Measurements from ENCODE around the gene CASS4.

CASS4 gene

GRCh38 chr20:56411759-56412472 lies at the start of gene CASS4:
TSS of gene CASS4 (plus strand) at chr20:56412260. CDS start at chr20:56412459, 199 bp downstream.
- TF ChIP-seq, protein P1, sequence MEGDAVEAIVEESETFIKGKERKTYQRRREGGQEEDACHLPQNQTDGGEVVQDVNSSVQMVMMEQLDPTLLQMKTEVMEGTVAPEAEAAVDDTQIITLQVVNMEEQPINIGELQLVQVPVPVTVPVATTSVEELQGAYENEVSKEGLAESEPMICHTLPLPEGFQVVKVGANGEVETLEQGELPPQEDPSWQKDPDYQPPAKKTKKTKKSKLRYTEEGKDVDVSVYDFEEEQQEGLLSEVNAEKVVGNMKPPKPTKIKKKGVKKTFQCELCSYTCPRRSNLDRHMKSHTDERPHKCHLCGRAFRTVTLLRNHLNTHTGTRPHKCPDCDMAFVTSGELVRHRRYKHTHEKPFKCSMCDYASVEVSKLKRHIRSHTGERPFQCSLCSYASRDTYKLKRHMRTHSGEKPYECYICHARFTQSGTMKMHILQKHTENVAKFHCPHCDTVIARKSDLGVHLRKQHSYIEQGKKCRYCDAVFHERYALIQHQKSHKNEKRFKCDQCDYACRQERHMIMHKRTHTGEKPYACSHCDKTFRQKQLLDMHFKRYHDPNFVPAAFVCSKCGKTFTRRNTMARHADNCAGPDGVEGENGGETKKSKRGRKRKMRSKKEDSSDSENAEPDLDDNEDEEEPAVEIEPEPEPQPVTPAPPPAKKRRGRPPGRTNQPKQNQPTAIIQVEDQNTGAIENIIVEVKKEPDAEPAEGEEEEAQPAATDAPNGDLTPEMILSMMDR (IDR thresholded peaks at IDR 0.05; ENCODE audit: extremely low read depth, missing control alignments): no peak
- peak; percentile 31 for DNase-seq (ENCODE audit: low spot score)

DNA sequence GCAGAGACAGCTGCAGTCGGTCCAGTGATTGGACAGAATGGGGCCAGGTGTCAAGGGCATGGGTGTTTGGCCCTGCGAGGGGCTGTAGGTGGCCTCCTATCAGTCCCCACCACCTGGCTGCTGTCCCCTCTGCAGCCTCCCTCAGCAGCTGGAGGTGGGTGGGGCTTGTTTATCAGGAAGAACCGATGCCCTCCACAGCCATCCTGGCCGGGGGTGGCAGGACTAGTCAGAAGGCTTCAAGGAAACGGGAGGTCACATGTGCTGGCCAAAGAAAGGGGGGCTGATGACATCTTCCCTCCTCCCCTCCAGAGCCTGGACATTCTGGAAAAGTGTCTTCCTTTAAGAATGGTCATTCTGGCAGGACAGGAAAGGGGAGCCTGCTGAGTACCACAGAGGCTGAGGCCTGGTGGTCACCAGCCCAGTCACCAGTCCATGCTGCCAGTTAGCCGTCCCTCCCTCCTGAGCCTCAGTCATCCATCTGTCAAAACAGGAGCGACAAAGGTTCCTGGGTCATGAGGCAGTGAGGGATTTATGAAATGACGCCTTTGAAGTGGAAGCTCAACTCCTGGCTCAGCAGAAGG lies 49.1 kb upstream of the CASS4 start:
- no peak for DNase-seq (ENCODE audit: low spot score)
- TF ChIP-seq, protein P1 (IDR thresholded peaks at IDR 0.05; ENCODE audit: extremely low read depth, missing control alignments): no peak

DNA sequence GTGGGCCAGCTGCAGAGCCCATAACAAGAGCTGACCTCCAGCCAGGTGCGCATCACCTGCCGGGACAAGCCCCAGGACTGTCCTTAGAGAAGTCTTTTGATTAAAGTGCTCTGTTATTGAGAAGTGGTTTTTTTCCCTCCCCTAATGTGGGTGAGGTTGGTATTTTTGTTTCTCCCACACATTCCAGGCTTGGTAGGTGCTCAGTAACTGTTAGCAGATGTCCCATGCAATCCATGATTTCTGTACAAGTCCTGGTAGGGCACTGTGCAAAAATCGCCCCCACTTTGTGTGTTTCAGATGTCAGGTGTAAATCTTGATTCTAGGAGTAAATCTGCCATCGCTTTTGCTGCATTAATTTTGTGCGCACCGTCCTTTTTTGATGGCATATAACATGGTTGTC lies 48.6 kb upstream of the CASS4 start:
- DNase-seq (ENCODE audit: low spot score): no peak
- TF ChIP-seq, protein P1 (IDR thresholded peaks at IDR 0.05; ENCODE audit: extremely low read depth, missing control alignments): no peak

DNA sequence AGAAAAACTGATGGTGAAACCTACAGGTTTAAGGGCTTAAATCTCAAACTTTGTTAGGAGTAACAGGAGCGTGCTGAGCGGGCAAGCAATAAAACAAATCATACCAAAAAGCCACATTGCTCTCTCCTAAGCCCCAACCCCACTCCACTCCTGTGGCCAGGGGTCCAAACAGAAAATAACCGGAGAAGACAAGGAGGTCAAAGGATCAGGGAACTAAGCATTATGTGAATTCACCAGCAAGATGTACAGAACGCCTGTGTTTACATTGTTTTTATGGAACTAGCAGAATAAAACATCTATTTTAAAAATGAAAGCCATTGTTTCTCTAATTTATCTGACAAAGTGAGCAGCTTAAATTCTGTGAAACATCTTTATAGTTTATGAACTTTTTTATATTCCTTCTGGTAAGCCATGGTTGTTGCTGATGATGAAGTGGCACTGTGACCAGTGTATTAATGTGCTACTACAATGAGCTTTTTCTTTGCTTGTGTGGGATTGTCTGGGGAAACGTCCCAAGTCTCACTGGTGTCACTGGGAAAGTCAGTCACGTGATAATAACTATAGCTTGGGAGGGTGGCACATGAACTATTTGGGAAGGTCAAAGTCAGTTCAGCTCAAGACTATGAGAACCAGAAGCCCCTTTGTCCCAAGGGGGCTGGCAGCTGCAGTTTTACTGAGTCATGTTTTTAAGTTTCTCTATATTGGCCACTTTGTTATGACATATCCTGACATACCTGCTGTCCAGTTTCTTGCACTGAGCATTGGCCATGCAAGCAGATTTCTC lies 43.5 kb upstream of the CASS4 start:
- DNase-seq (ENCODE audit: low spot score): no peak
- TF ChIP-seq, protein P1 (IDR thresholded peaks at IDR 0.05; ENCODE audit: extremely low read depth, missing control alignments): no peak

GRCh38 chr20:56369179-56369578 lies 42.9 kb upstream of the CASS4 start:
- DNase-seq (ENCODE audit: low spot score): no peak
- TF ChIP-seq, protein P1 (IDR thresholded peaks at IDR 0.05; ENCODE audit: extremely low read depth, missing control alignments): no peak

- DNase-seq (ENCODE audit: low spot score): no peak
- TF ChIP-seq, protein P1 (IDR thresholded peaks at IDR 0.05; ENCODE audit: extremely low read depth, missing control alignments): no peak
Measured at GRCh38 chr20:56371977-56372376, 40.1 kb upstream of the CASS4 start.

DNA sequence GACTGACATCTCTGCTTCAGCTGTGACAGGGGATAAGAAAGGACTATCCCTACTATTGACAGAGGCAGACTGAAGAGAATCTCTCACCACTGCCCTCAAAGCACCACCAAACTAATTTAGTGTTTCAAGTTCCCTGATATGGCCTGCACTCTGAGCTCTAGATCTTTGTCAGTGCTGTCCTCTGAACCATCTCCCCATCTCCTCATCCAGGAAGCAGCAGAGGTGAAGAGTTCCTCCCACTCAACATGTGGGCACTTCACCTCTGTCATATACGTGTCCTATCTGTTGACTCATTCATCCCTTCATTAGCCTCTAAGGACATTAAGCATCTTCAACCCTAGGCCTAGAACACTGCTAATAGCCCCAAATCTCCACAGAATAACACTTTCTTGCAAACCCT lies 39.2 kb upstream of the CASS4 start:
- no peak for DNase-seq (ENCODE audit: low spot score)
- TF ChIP-seq, protein P1 (IDR thresholded peaks at IDR 0.05; ENCODE audit: extremely low read depth, missing control alignments): no peak

All from GM20000 (cell line).